SK-N-MC (cell line): ENCODE data around the gene TMEM147.

Experiments used
- EZH2 ChIP-seq: fragments of 200-600 bp; sonication (generic); IDR thresholded peaks from one replicate; pipeline ENCODE4 v1.6.1; 2017; ENCODE audit warnings: antibody characterized with exemption
- POLR2AphosphoS5 ChIP-seq: IDR thresholded peaks from 2 replicates; pipeline ENCODE4 v1.6.1; 2012; ENCODE audit warnings: mild to moderate bottlenecking, low read depth, low read length, borderline replicate concordance

DNA sequence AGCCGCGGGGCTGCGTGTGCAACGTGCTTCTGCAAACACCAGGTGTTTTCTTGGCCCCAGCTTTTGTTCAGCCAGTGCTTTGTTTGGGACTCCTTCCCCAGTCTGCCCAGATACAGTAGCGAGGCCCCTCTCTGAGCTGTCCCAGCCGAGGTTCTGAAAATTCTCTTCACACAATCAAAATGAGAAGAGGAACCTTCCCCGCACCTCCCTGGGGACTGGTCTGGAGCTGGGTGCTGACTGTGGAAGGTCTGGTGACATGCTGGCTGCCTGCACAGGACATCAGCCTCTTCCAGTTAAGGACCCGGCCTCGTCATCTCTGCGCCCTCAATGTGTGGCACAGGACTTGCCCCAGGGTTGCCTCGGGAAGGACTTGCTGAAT, 13.8 kb downstream of the TMEM147 start:
- no peak for TF ChIP-seq POLR2AphosphoS5
- TF ChIP-seq EZH2, result no peak
